Measurements from ENCODE around the gene C1GALT1. TPM values are rescaled to one million over a fixed set of nuclear protein-coding genes. Genes with fewer than 3 reads are reported as not detected.
A peak's percentile ranks its signal among the peaks of the same experiment; 100 is the strongest.

C1GALT1 gene
- total RNA-seq, 2 experiments from 2014 or later = 39.0 to 39.5 TPM

- TF ChIP-seq CTCF (IDR thresholded peaks at IDR 0.05) = no peak
- Mint-ChIP-seq H3K27me3 (no peaks in the 10 kb centered on the region), H3K27ac (peak overlapping the region; percentile 90), H3K36me3 (ENCODE audit: low read depth) (peaks cover 3% of the 10 kb centered on the region), H3K4me3 (peak overlapping the region; percentile 66), H3K9me3 (peaks cover 10% of the 10 kb centered on the region), H3K4me1 (ENCODE audit: low read depth) (peaks cover 47% of the 10 kb centered on the region)
- intact Hi-C loops (cut with micrococcal nuclease) = no loop called here
- ChIA-PET CTCF (interaction anchor here (1.2 to 1.5 kb wide), 2 partner anchors 54 to 266 kb away, joined by 3 read pairs; no protein-coding TSS in a partner anchor), POLR2A (interaction anchor here (0.8 to 1.8 kb wide), 4 partner anchors 17 to 26 kb away, joined by 3 to 5 read pairs (median 4); partner anchors contain the start of gene C1GALT1)
- DNase-seq (no peak), ATAC-seq (no peak)
Measured at GRCh38 chr7:7157887-7158271, 24.5 kb upstream of the C1GALT1 start.

GRCh38 chr7:7159063-7159658 is 23.2 kb upstream of the C1GALT1 start:
- no peak for TF ChIP-seq CTCF (IDR thresholded peaks at IDR 0.05)
- CTCF ChIA-PET = no interaction called here
- H3K36me3 Mint-ChIP-seq (ENCODE audit: low read depth) = no peaks in the 10 kb centered on the region
- ATAC-seq (no peak), DNase-seq (no peak)
- H3K4me3 Mint-ChIP-seq = peak overlapping the region; percentile 68
- peak overlapping the region; percentile 91 for H3K27ac Mint-ChIP-seq
- intact Hi-C loops (cut with micrococcal nuclease) = no loop called here
- peaks cover 5% of the 10 kb centered on the region for H3K9me3 Mint-ChIP-seq
- H3K4me1 Mint-ChIP-seq (ENCODE audit: low read depth) = peaks cover 49% of the 10 kb centered on the region
- no peaks in the 10 kb centered on the region for H3K27me3 Mint-ChIP-seq
- POLR2A ChIA-PET = interaction anchor here (2.4 kb wide), 1 partner anchor 23 kb away, joined by 10 read pairs; the partner anchor contains the start of gene C1GALT1

- Mint-ChIP-seq H3K36me3 (ENCODE audit: low read depth) (no peaks in the 10 kb centered on the region), H3K4me1 (ENCODE audit: low read depth) (peaks cover 29% of the 10 kb centered on the region), H3K9me3 (no peaks in the 10 kb centered on the region), H3K4me3 (no peak overlapping the region), H3K27me3 (no peaks in the 10 kb centered on the region), H3K27ac (no peak overlapping the region)
- DNase-seq (no peak), ATAC-seq (no peak)
- CTCF ChIA-PET = interaction anchor here (0.9 to 1.7 kb wide), 3 partner anchors 10 to 61 kb away, joined by 3 to 6 read pairs (median 5); partner anchors contain the start of gene C1GALT1
- intact Hi-C loops (cut with micrococcal nuclease) = no loop called here
- POLR2A ChIA-PET = interaction anchor here (1.7 kb wide), 1 partner anchor 17 kb away, joined by 4 read pairs; no protein-coding TSS in a partner anchor
- no peak for TF ChIP-seq CTCF (IDR thresholded peaks at IDR 0.05)
Measured at GRCh38 chr7:7164591-7164990, 17.8 kb upstream of the C1GALT1 start.

GRCh38 chr7:7165372-7165771 is 17.0 kb upstream of the C1GALT1 start:
- H3K27me3 Mint-ChIP-seq = no peaks in the 10 kb centered on the region
- ChIA-PET CTCF (interaction anchor here (0.9 to 1.7 kb wide), 3 partner anchors 9 to 62 kb away, joined by 3 to 6 read pairs (median 5); partner anchors contain the start of gene C1GALT1), POLR2A (interaction anchor here (1.7 kb wide), 1 partner anchor 16 kb away, joined by 4 read pairs; no protein-coding TSS in a partner anchor)

More at GRCh38 chr7:7165372-7165771, 17.0 kb upstream of the C1GALT1 start:
- DNase-seq = no peak
- Mint-ChIP-seq H3K36me3 (ENCODE audit: low read depth) (peaks cover 1% of the 10 kb centered on the region), H3K4me1 (ENCODE audit: low read depth) (peaks cover 21% of the 10 kb centered on the region), H3K27ac (peak overlapping the region; percentile 41), H3K9me3 (peaks cover 3% of the 10 kb centered on the region), H3K4me3 (no peak overlapping the region)
- TF ChIP-seq CTCF (IDR thresholded peaks at IDR 0.05) = no peak
- intact Hi-C loops (cut with micrococcal nuclease) = no loop called here
- no peak for ATAC-seq

Measured in activated CD8-positive, alpha-beta T cell treated with anti-CD3 and anti-CD28 coated beads for 36 hours (primary cell).